Measurements from ENCODE around the gene CLN3. TPM values are rescaled to one million over a fixed set of nuclear protein-coding genes. Genes with fewer than 3 reads are reported as not detected.
A peak's percentile ranks its signal among the peaks of the same experiment; 100 is the strongest.

The CLN3 gene
- total and polyA plus RNA-seq, 9 of the 15 experiments (the other 6 are each of a cell fraction or from before 2014, with no cell fraction given): 2.5 to 27.1 (median 11.6) TPM

DNA sequence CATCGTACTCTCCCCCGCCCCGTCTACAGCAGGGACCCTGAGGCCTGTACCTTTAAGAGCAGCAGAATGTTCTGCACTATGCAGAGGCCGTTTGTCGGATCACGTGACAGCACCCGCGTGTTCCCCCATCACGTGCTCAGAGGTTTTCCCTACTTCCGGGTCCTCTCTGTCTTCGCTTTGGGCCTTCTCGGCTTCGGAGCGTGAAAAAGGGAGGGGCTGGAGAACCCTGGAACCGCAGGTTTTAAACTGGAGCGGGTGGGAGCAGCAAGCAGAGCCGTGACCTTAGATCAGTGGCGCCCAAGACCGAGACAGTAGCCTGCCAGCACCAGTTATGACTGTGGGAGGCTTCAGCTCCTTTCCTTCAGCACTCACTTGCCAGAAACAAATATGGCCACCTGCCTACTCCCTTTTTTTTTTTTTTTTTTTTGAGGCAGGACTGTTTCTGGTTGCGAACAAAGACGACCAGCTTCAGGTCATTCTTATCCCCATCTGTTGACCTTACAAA lies at the start of gene CLN3 (continued):
- peak; percentile 62; the same call in 1 of the 2 replicates for TF ChIP-seq ZNF589 (CRISPR knock-in tag; IDR thresholded peaks at IDR 0.05; ENCODE audit: low read depth)
- TF ChIP-seq, protein P1, sequence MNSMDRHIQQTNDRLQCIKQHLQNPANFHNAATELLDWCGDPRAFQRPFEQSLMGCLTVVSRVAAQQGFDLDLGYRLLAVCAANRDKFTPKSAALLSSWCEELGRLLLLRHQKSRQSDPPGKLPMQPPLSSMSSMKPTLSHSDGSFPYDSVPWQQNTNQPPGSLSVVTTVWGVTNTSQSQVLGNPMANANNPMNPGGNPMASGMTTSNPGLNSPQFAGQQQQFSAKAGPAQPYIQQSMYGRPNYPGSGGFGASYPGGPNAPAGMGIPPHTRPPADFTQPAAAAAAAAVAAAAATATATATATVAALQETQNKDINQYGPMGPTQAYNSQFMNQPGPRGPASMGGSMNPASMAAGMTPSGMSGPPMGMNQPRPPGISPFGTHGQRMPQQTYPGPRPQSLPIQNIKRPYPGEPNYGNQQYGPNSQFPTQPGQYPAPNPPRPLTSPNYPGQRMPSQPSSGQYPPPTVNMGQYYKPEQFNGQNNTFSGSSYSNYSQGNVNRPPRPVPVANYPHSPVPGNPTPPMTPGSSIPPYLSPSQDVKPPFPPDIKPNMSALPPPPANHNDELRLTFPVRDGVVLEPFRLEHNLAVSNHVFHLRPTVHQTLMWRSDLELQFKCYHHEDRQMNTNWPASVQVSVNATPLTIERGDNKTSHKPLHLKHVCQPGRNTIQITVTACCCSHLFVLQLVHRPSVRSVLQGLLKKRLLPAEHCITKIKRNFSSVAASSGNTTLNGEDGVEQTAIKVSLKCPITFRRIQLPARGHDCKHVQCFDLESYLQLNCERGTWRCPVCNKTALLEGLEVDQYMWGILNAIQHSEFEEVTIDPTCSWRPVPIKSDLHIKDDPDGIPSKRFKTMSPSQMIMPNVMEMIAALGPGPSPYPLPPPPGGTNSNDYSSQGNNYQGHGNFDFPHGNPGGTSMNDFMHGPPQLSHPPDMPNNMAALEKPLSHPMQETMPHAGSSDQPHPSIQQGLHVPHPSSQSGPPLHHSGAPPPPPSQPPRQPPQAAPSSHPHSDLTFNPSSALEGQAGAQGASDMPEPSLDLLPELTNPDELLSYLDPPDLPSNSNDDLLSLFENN (IDR thresholded peaks at IDR 0.05; ENCODE audit: low read depth in 2 of 2, low read length in 2 of 2): no peak
- peak; percentile 93 to 99 (median 96) for TF ChIP-seq YY1 (IDR thresholded peaks at IDR 0.05; ENCODE audit: borderline replicate concordance in 1 of 3, control insufficient read depth in 1 of 3, extremely low read depth in 1 of 3, insufficient read depth in 3 of 3, insufficient read length in 1 of 3, insufficient replicate concordance in 2 of 3, low read depth in 1 of 3, low read length in 2 of 3)
- TF ChIP-seq TEAD4 (IDR thresholded peaks at IDR 0.05; ENCODE audit: low read length): peak; percentile 21; the same call in 1 of the 2 replicates
- no peak for TF ChIP-seq TEAD4 (CRISPR knock-in tag; IDR thresholded peaks at IDR 0.05; ENCODE audit: borderline replicate concordance)
- TF ChIP-seq, protein P2, sequence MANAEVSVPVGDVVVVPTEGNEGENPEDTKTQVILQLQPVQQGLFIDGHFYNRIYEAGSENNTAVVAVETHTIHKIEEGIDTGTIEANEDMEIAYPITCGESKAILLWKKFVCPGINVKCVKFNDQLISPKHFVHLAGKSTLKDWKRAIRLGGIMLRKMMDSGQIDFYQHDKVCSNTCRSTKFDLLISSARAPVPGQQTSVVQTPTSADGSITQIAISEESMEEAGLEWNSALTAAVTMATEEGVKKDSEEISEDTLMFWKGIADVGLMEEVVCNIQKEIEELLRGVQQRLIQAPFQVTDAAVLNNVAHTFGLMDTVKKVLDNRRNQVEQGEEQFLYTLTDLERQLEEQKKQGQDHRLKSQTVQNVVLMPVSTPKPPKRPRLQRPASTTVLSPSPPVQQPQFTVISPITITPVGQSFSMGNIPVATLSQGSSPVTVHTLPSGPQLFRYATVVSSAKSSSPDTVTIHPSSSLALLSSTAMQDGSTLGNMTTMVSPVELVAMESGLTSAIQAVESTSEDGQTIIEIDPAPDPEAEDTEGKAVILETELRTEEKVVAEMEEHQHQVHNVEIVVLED (CRISPR knock-in tag; IDR thresholded peaks at IDR 0.05): peak; percentile 46
- peak; percentile 35 for TF ChIP-seq FOSL1 (tag; conservative IDR thresholded peaks at IDR 0.05)
- TF ChIP-seq FOS (IDR thresholded peaks at IDR 0.05; ENCODE audit: extremely low read depth, insufficient read length): peak; percentile 84
- TF ChIP-seq, protein P3, sequence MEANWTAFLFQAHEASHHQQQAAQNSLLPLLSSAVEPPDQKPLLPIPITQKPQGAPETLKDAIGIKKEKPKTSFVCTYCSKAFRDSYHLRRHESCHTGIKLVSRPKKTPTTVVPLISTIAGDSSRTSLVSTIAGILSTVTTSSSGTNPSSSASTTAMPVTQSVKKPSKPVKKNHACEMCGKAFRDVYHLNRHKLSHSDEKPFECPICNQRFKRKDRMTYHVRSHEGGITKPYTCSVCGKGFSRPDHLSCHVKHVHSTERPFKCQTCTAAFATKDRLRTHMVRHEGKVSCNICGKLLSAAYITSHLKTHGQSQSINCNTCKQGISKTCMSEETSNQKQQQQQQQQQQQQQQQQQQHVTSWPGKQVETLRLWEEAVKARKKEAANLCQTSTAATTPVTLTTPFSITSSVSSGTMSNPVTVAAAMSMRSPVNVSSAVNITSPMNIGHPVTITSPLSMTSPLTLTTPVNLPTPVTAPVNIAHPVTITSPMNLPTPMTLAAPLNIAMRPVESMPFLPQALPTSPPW (CRISPR knock-in tag; IDR thresholded peaks at IDR 0.05): peak; percentile 74; the same call in 1 of the 2 replicates
- peak; percentile 83 for TF ChIP-seq GABPB1 (CRISPR knock-in tag; IDR thresholded peaks at IDR 0.05)
- TF ChIP-seq ARNT (IDR thresholded peaks at IDR 0.05): peak; percentile 64 to 90; a peak in 3 of 4 replicates
- no peak for TF ChIP-seq ZBED1 (IDR thresholded peaks at IDR 0.05)
- peak; percentile 54; the same call in 1 of the 2 replicates for TF ChIP-seq POLR2H (tag; IDR thresholded peaks at IDR 0.05; ENCODE audit: low read depth)
- TF ChIP-seq TBP (optimal IDR thresholded peaks at IDR 0.05; ENCODE audit: low read depth, low read length): peak; percentile 51
- TF ChIP-seq MAZ (CRISPR knock-in tag; conservative IDR thresholded peaks at IDR 0.05 in 1 of 2, IDR thresholded peaks at IDR 0.05 in 1 of 2): peak in 1 of 2 experiments; percentile 73; a peak in 3 of 4 replicates
- TF ChIP-seq TAF1 (IDR thresholded peaks at IDR 0.05; ENCODE audit: control insufficient read depth, extremely low read depth, insufficient read depth, low read length, severe bottlenecking): peak; percentile 17
- TF ChIP-seq, protein P4, sequence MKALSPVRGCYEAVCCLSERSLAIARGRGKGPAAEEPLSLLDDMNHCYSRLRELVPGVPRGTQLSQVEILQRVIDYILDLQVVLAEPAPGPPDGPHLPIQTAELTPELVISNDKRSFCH (CRISPR knock-in tag; IDR thresholded peaks at IDR 0.05): no peak
- TF ChIP-seq, protein P4 (tag; IDR thresholded peaks at IDR 0.05): peak; percentile 66; the same call in 1 of the 2 replicates
